A549 treated with GW870086 at 1 μM for 4 hours (cell line): ENCODE data around the gene SLITRK2. TPM values are rescaled to one million over a fixed set of nuclear protein-coding genes. Genes with fewer than 3 reads are reported as not detected.

Source experiments
- total RNA-seq: library from RNA; stranded (reverse); fragments of 200-300 nt; extraction: Qiagen RNA extraction; gene quantifications from 5 replicates; pipeline ENCODE4 v1.2.3, GENCODE V29; 2022; ENCODE audit warnings: low read depth

SLITRK2 gene
- not detected in 5 replicates for total RNA-seq

GRCh38 chrX:145817331-145818185 is at the start of gene SLITRK2:
SLITRK2 (plus strand) TSS chrX:145817829; CDS start chrX:145822426, 4,597 bp downstream.

